Activated T-cell treated with anti-CD3 and anti-CD28 coated beads for 4 hours (primary cell): ENCODE measurements around the gene LAMA5.

Source experiments
- DNase-seq: peaks from one replicate; pipeline ENCODE4 v3.0.0-alpha.2; 2020

LAMA5 gene

GRCh38 chr20:62301111-62301668 lies 65.9 kb downstream of the LAMA5 start:
- DNase-seq, result no peak

DNA sequence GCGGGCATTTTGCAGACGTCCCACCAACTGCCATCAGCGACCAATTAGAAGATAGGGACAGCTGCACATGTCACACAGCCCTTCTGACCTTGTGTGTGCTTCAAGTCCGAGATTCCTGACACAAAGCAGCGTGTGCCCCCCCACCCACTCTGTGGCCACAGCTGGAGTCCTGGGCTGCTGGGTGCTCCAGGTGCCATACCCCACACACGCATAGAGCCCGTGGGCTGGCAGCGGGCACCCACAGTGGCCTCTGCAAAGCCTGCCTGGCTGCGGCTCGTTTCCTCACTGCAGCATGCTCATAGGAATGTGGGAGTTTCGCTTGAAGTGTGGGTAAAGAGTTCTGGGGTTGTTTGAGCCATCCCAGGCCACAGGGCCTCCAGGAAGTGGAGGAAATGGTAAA lies 66.8 kb downstream of the LAMA5 start:
- no peak for DNase-seq

GRCh38 chr20:62299666-62300236 lies 67.4 kb downstream of the LAMA5 start:
- DNase-seq, result no peak

DNA sequence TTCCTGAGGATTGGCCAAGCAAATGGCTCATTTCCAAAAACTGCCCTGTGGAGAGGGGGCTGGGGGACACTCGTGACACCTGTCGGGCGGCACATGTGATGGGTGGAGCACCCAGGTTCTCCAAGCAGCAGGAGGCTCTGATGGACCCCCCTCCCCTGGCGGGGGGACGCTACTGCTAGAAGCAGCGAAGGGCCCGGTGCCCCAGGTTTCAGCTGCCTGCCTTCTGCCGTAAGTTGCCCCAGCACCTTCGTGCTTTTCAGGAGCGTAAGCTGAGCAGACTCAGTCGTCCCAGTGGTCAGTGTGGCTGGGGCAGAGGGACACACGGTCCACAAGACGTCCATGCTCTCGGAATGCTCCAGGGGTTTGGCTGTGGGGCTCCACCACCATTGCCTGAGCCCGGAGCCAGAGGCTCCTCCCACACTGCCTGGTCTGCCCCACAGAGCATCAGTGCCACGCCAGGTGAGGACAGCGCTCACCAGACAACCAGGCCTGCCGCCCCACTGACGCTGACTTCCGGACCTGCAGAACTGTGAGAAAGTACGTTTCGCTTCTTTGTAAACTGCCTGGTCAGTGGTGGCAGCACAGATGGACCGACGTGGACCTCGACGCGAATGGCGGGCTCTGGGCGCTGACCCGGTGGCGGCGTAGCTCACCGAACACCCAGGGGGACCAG lies 68.4 kb downstream of the LAMA5 start:
- no peak for DNase-seq

- DNase-seq, result no peak
Observed at GRCh38 chr20:62297449-62298227, 69.5 kb downstream of the LAMA5 start.

DNA sequence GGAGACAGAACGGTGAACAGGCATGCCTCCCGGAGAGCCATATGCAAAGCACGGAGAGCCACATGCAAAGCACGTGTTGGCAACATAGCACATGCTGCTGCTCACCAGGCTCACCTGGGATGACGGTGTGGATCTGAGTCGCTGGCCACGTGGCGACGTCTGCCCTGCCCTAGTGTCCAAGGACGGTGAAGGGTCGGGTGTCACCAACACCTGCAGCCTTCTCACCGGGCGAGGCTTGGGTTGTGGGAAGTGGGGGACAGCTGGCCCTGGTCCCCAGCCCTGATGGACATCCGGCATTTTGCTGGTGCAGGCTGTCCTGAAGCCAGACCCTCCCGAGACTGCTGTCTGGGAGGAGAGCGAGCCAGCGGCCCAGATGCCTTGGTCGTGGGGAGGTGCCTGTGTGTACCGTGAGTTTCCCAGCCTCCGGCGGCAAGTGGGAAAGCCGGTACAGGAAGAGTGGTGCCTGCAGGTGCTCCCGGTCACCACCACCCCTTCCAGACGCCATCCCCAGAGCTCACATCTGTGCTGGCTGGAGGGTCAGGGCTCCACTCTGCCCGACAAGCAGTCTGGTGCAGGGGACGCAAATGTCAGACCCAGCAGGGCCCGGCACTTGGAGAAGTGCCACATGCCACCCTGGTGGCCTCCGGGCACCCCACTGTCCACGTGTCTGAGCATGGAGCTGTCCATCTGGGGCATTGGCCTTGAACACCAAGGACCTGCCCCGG lies 70.2 kb downstream of the LAMA5 start:
- DNase-seq, result no peak

GRCh38 chr20:62294516-62294915 lies 72.6 kb downstream of the LAMA5 start:
- DNase-seq, result no peak

- DNase-seq, result no peak
Observed at GRCh38 chr20:62293946-62294345, 73.2 kb downstream of the LAMA5 start.

DNA sequence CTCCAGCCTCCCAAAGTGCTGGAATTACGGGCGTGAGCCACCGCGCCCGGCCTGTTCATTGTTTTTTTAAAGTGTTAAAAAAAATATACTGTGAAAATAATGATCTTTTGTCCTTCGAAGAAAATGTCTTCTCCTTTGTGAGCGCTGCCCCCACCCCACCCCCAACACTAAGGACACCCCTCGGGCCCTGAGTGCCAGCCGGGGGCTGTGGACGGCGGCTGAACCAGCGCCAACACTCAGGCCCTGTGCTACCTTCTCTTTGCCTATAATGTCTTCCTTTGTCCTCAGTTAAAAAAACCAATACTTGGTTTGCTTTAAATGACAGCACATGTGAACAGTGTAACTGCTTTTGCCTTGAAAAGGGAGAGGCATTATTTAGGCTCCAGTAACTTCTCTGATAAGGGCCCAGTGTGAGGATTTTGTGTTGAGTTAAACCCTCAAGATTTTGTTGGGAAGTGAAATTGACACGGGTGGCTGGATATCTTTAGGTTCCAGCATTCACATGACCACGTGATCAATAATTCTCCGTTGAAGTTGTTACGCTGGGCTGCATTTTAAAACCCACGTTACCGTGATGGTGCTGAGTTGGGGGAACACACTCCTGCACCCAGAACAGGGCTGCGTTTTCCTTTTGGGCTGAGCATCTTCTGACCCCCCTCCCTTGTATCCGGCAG lies 73.9 kb downstream of the LAMA5 start:
- DNase-seq, result no peak

GRCh38 chr20:62292108-62292507 lies 75.0 kb downstream of the LAMA5 start:
- no peak for DNase-seq

GRCh38 chr20:62291251-62292066 lies 75.7 kb downstream of the LAMA5 start:
- DNase-seq, result no peak

GRCh38 chr20:62289898-62290297 lies 77.2 kb downstream of the LAMA5 start:
- DNase-seq, result no peak

DNA sequence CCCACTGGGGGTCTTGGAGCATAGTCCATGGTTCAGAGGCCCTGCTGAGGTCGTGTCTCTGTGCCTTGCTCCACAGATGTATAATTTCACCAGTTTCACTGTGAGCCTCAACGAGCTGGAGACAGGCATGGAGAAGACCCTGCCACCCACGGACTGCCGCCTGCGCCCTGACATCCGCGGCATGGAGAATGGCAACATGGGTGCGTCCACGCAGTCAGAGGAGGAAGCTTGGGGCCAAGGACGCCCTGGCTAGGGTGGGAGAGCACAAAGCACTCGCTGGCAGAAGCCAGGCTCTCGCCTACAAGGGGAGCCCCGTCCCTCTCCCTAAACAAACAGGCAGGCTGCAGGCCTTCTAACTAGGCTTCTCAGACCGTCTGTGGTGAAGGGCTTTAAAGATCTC lies 78.0 kb downstream of the LAMA5 start:
- DNase-seq, result no peak

DNA sequence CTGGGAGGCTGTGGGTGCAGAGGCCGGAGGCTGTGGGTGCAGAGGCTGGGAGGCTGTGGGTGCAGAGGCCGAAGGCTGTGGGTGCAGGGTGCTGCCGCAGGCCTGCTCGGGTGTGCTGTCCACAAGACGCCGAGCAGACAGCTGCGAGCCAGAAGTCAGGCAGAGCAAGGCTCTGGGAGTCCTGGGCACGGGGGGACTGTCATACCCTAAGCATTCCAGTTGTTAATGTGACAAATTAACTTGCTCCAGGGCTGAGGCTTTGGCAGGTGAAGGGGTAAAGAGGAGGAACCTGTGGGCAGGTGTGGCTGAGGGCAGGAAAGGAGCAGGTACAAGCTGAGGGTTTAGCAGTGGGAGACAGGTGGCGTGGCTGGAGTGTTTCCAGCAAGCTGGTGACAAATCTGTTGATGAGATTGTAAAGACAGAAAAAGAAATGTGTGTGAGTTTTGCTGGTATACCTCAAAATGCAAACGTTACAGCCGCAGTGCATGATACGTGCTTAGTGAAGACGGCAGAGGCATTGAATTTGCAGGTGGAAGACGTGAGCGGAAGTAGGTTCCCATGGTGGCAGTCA lies 78.5 kb downstream of the LAMA5 start:
- DNase-seq, result no peak

GRCh38 chr20:62287759-62288534 lies 79.2 kb downstream of the LAMA5 start:
- DNase-seq, result no peak

DNA sequence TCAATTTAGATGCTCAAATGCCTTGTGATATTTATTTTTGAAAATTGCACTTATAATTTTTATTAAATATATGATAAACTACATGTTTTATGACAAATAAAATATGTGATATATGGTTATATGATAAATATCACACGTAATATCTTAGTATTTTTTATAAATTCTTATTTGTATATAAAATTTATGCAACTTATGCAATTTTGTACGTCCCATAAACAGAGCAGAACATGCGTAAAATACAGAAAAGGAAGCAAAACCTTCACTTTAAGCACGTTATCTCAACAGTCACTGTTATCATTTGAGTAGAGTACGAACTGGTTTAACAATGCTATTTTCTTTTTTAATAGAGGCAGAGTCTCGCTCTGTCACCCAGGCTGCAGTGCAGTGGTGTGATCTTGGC lies 80.0 kb downstream of the LAMA5 start:
- DNase-seq, result no peak

DNA sequence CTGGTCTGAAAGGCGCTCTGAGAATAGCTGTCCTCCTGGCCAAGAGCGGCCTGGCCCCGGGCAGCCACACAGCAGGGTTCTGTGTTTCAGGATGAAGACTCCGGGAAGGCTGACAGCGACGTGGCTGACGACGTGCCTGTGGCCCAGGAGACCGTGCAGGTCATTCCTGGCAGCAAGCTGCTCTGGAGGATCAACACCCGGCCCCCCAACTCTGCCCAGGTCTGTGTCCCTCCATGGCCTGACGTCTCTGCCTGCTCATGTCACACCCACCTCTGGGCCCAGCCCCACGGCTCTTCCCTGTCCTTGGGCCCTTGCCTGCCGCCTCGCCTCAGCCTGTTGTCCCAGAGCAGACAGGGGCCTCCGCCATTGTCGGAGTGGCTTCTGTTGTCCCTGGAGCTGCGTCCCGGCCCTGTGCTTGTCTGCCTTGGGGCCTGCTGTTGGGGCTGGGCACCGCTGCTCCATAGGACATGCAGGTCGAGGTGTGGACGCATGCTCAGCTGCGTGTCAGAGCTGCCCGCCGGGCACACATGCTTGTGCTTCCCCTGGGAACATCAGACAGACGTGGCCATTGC lies 80.5 kb downstream of the LAMA5 start:
- DNase-seq, result no peak

- DNase-seq, result no peak
Observed at GRCh38 chr20:62285722-62286121, 81.4 kb downstream of the LAMA5 start.

DNA sequence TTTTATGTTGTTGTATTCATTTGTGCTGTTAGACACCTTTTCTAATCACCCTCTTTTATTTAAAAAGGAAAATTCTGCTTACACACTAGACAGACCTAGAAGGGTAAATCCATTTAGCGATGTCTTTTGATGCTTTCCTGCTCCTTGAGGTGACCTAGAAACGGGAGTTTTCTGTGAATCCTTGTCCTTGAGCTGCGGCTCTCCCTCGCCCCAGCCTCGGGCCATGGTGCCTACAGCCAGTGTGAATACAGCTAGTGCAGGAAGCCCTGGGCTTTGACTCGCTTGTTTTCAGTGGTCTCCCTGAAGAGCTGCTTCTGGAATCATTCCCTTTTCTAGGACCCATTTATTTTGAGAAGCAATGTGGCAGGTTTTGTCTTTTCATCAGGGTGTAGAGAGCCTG lies 82.0 kb downstream of the LAMA5 start:
- no peak for DNase-seq

DNA sequence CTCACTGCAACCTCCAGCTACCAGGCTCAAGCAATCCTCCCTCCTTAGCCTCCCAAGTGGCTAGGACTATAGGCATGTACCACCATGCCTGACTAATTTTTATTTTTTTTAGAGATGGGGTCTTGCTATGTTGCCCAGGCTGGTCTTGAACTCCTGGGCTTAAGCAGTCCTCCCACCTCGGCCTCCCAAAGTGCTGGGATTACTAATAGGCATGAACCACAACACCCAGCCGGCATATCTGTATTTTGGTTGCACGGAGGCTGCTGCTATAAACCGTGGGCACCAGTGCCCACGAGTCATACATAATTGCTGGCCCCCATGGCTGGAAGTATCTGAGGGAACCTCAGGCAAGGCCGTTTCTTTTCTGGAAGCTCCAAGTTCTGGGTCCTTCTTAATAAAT lies 82.7 kb downstream of the LAMA5 start:
- DNase-seq, result no peak
